WTC11 (cell line): Measurements from ENCODE around the gene SPACA9. TPM values are rescaled to one million over a fixed set of nuclear protein-coding genes. Genes with fewer than 3 reads are reported as not detected.

ENCODE experiments used
- ATAC-seq: fragments of 200-7000 bp; cut with Tn5 transposase; 2 replicates; pipeline ENCODE4 v1.10.0; 2021; ENCODE audit warnings: mild to moderate bottlenecking, moderate library complexity
- CTCF ChIA-PET: fragments of 300-600 bp; sonication (Branson Sonifier 250); formaldehyde crosslinking; loops from one replicate; lab custom pipeline; 2021; ENCODE audit warnings: antibody characterized with exemption; lab: Charles Lee
- POLR2A ChIA-PET: fragments of 350-600 bp; sonication (Branson Sonifier 250); formaldehyde crosslinking; loops from one replicate; lab custom pipeline; 2021; ENCODE audit warnings: antibody characterized with exemption; lab: Charles Lee
- DNase-seq: peaks from one replicate; pipeline ENCODE4 v3.0.0; 2021; ENCODE audit warnings: low spot score
- H3K27ac Mint-ChIP-seq: 2 replicates; pipeline ENCODE4 v1.8.0; 2021; ENCODE audit warnings: mixed read lengths
- H3K27me3 Mint-ChIP-seq: 2 replicates; pipeline ENCODE4 v1.8.0; 2021; ENCODE audit warnings: low read depth, mild to moderate bottlenecking, moderate library complexity, mixed read lengths
- H3K36me3 Mint-ChIP-seq: 2 replicates; pipeline ENCODE4 v1.8.0; 2021; ENCODE audit warnings: mixed read lengths
- H3K4me1 Mint-ChIP-seq: 2 replicates; pipeline ENCODE4 v1.8.0; 2022; ENCODE audit warnings: mixed read lengths
- H3K4me3 Mint-ChIP-seq: 2 replicates; pipeline ENCODE4 v1.8.0; 2021; ENCODE audit warnings: mild to moderate bottlenecking, moderate library complexity, mixed read lengths
- H3K9me3 Mint-ChIP-seq: 2 replicates; pipeline ENCODE4 v1.8.0; 2021; ENCODE audit warnings: mixed read lengths
- EMX1 ChIP-seq: fragments of 250-450 bp; sonication (Bioruptor Pico); IDR thresholded peaks from 2 replicates; pipeline ENCODE4 v1.8.0; 2021; ENCODE audit warnings: mild to moderate bottlenecking
- GRHL2 ChIP-seq: fragments of 250-450 bp; sonication (Bioruptor Pico); IDR thresholded peaks from 2 replicates; pipeline ENCODE4 v1.8.0; 2022; ENCODE audit warnings: mild to moderate bottlenecking, moderate library complexity; ENCODE audit not compliant: insufficient replicate concordance, severe bottlenecking
- HMGXB4 ChIP-seq: sonication (generic); formaldehyde crosslinking; IDR thresholded peaks from 2 replicates; pipeline ENCODE4 v1.8.1; 2023; ENCODE audit warnings: mild to moderate bottlenecking, moderate library complexity, missing genetic modification reagents
- NFATC4 ChIP-seq: fragments of 250-450 bp; sonication (Bioruptor Pico); IDR thresholded peaks from 2 replicates; pipeline ENCODE4 v1.9.0; 2021; ENCODE audit warnings: mild to moderate bottlenecking
- NR3C1 ChIP-seq: sonication (generic); formaldehyde crosslinking; conservative IDR thresholded peaks from 2 replicates; pipeline ENCODE4 v1.8.1; 2023; ENCODE audit warnings: low read depth, mild to moderate bottlenecking, missing genetic modification reagents
- OVOL2 ChIP-seq: fragments of 250-450 bp; sonication (Bioruptor Pico); IDR thresholded peaks from 2 replicates; pipeline ENCODE4 v1.9.0; 2021; ENCODE audit warnings: mild to moderate bottlenecking, borderline replicate concordance
- RELA ChIP-seq: sonication (generic); formaldehyde crosslinking; IDR thresholded peaks from 2 replicates; pipeline ENCODE4 v1.8.1; 2022; ENCODE audit warnings: missing genetic modification reagents, mild to moderate bottlenecking, borderline replicate concordance
- SMAD4 ChIP-seq: sonication (generic); formaldehyde crosslinking; IDR thresholded peaks from 2 replicates; pipeline ENCODE4 v1.8.0; 2022; ENCODE audit warnings: mild to moderate bottlenecking, missing genetic modification reagents
- TP53 ChIP-seq: sonication (generic); formaldehyde crosslinking; IDR thresholded peaks from 2 replicates; pipeline ENCODE4 v1.8.1; 2023; ENCODE audit warnings: mild to moderate bottlenecking, missing genetic modification reagents
- ZNF121 ChIP-seq: sonication (generic); formaldehyde crosslinking; IDR thresholded peaks from 2 replicates; pipeline ENCODE4 v1.8.0; 2023; ENCODE audit warnings: missing genetic modification reagents
- ZNF138 ChIP-seq: sonication (generic); formaldehyde crosslinking; conservative IDR thresholded peaks from 2 replicates; pipeline ENCODE4 v1.8.1; 2022; ENCODE audit warnings: mild to moderate bottlenecking, moderate library complexity, missing genetic modification reagents
- ZNF263 ChIP-seq: sonication (generic); formaldehyde crosslinking; IDR thresholded peaks from 2 replicates; pipeline ENCODE4 v1.8.1; 2022; ENCODE audit warnings: low read depth, mild to moderate bottlenecking, moderate library complexity, missing genetic modification reagents
- ZNF396 ChIP-seq: fragments of 250-450 bp; sonication (Bioruptor Pico); IDR thresholded peaks from 2 replicates; pipeline ENCODE4 v1.8.0; 2021; ENCODE audit warnings: mild to moderate bottlenecking, moderate library complexity, borderline replicate concordance
- ZNF425 ChIP-seq: fragments of 250-450 bp; sonication (Bioruptor Pico); conservative IDR thresholded peaks from 2 replicates; pipeline ENCODE4 v1.9.0; 2021; ENCODE audit warnings: mild to moderate bottlenecking
- total RNA-seq: library from RNA; stranded (reverse); gene quantifications from 3 replicates; pipeline ENCODE4 v1.2.3, GENCODE V29; 2021
- TF ChIP-seq, protein P1 (sequence below): fragments of 200-600 bp; IDR thresholded peaks from 2 replicates; pipeline ENCODE4 v1.8.0; 2022; ENCODE audit warnings: antibody characterized with exemption

Gene SPACA9
- total RNA-seq, 1 experiment from 2014 or later, result 0.48 TPM

DNA sequence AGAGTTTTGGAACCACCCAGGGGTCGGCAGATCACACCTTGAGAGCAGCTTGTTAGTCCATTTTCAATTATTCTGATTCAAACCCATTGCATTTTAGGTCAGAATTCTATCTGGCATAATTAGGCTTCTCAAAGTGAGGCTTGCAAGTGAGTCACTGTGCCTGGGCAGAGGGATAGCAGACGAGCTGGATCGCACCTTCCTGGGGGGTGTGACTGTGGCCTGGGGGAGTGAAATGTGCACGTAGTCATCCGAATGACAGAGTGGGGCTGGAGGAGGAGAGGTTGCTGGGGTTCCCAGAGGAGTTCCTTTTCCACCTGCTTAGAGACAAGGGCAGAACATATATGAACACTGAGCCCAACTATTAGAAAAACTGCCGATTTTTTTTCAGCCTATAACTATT, 31.7 kb downstream of the SPACA9 start (continued):
- no peak for TF ChIP-seq HMGXB4 (CRISPR knock-in tag)
- no peak for TF ChIP-seq ZNF138
- no peak for TF ChIP-seq OVOL2 (CRISPR knock-in tag)
- TF ChIP-seq, all 79 proteins: peak for 0

DNA sequence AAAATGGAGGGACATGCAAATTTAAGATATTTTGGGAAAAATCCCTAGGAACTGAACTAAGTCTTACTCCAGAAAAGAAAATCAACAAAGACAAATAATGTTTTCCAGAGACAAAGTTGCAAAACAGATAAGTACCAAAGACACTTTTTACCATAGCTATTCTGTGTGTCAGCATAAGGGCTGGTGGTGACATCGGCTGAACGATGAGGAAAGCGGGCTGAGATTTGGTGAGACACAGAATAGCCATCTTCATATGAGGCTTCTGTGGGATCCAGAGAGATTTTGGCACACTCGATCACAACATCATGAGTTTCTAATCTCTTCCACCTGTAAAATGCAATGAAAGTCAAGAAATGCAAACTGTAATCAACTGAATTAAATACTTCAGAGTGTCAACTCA, 33.4 kb downstream of the SPACA9 start:
- no peaks in the 10 kb centered on the region for H3K4me1 Mint-ChIP-seq
- no peak for DNase-seq
- POLR2A ChIA-PET, result interaction anchor here (0.7 kb wide), 1 partner anchor 23 kb away, joined by 4 read pairs; no protein-coding TSS in a partner anchor

DNA sequence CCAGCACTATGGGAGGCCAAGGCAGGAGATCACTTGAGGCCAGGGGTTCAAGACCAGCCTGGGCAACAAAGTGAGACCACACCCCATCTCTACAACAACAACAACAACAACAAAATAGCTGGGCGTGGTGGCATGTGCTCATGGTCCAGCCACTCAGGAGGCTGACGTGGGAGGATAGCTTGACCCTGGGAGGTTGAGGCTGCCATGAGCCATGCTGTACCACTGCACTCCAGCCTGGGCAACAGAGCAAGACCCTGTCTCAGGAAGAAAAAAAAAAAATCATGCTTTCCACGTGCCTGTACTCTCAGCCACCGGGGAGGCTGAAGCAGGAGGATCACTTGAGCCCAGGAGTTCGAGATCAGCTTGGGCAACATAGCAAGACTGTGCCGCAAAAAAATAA, 36.2 kb downstream of the SPACA9 start:
- ChIA-PET POLR2A (no interaction called here), CTCF (interaction anchor here (0.9 to 1.2 kb wide), 2 partner anchors 12 to 66 kb away, joined by 3 to 6 read pairs; no protein-coding TSS in a partner anchor)
- no peaks in the 10 kb centered on the region for H3K4me1 Mint-ChIP-seq
- H3K4me3 Mint-ChIP-seq, result no peak overlapping the region
- no peaks in the 10 kb centered on the region for H3K9me3 Mint-ChIP-seq
- no peak for ATAC-seq
- DNase-seq, result no peak
- H3K27ac Mint-ChIP-seq, result no peak overlapping the region
- H3K27me3 Mint-ChIP-seq, result no peaks in the 10 kb centered on the region
- no peak for TF ChIP-seq NR3C1
- TF ChIP-seq ZNF121, result 0 out of 2 replicates have a peak, but pooled peaks have one; percentile 55
- H3K36me3 Mint-ChIP-seq, result peaks cover 40% of the 10 kb centered on the region

More for the DNA sequence above, 33.4 kb downstream of the SPACA9 start:
- Mint-ChIP-seq H3K9me3 (no peaks in the 10 kb centered on the region), H3K4me3 (no peak overlapping the region), H3K27me3 (no peaks in the 10 kb centered on the region), H3K27ac (no peak overlapping the region), H3K36me3 (peaks cover 28% of the 10 kb centered on the region)
- CTCF ChIA-PET, result no interaction called here
- no peak for ATAC-seq
- TF ChIP-seq ZNF425 (CRISPR knock-in tag) (no peak), TP53 (CRISPR knock-in tag) (no peak), ZNF263 (CRISPR knock-in tag) (no peak), ZNF138 (no peak), GRHL2 (no peak), EMX1 (CRISPR knock-in tag) (no peak), ZNF396 (no peak)
- TF ChIP-seq, protein P1, sequence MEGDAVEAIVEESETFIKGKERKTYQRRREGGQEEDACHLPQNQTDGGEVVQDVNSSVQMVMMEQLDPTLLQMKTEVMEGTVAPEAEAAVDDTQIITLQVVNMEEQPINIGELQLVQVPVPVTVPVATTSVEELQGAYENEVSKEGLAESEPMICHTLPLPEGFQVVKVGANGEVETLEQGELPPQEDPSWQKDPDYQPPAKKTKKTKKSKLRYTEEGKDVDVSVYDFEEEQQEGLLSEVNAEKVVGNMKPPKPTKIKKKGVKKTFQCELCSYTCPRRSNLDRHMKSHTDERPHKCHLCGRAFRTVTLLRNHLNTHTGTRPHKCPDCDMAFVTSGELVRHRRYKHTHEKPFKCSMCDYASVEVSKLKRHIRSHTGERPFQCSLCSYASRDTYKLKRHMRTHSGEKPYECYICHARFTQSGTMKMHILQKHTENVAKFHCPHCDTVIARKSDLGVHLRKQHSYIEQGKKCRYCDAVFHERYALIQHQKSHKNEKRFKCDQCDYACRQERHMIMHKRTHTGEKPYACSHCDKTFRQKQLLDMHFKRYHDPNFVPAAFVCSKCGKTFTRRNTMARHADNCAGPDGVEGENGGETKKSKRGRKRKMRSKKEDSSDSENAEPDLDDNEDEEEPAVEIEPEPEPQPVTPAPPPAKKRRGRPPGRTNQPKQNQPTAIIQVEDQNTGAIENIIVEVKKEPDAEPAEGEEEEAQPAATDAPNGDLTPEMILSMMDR, result no peak

DNA sequence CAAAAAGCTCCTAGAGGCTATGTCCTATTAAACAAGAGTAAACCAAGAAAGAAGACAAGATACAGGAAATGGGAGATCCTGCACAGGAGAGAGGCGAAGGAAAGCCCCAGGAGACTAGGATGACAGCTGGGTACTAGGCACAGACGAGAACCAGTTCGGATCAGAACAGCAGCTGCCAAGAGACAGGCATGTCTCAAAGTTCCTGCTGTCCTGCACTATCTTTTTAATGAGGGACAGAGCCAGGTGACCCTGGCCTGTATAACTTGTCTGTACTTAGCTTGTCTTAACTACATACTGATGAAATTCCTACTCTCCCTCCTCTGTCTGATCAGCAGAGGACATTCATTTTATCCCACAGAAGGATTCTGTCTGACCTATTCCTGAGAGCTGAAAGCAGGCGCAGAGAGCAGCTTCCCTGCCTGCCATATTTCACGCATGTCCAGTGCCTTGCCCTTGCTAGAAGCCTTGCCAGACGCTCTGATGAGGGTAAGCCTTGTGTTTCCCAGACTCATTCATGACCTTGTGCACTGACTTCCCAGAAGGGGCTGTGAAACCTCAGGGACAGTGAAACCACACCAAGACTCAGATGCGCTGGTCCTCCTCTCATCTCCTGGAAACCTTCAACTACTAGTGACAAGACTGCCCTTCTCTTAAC, 41.0 kb downstream of the SPACA9 start:
- TF ChIP-seq NFATC4 (CRISPR knock-in tag) (no peak), ZNF121 (no peak), RELA (no peak), SMAD4 (CRISPR knock-in tag) (no peak)
- POLR2A ChIA-PET, result no interaction called here
- Mint-ChIP-seq H3K9me3 (no peaks in the 10 kb centered on the region), H3K4me3 (no peak overlapping the region), H3K27ac (no peak overlapping the region), H3K27me3 (no peaks in the 10 kb centered on the region), H3K36me3 (peaks cover 44% of the 10 kb centered on the region), H3K4me1 (no peaks in the 10 kb centered on the region)
- CTCF ChIA-PET, result no interaction called here
- DNase-seq (no peak), ATAC-seq (no peak)
